IPS DF 19.7 (cell line): ENCODE measurements around the gene ARFIP1.

ENCODE experiments used
- DNase-seq: peaks from one replicate; pipeline ENCODE4 v3.0.0-alpha.2; 2013; ENCODE audit warnings: low read depth, low spot score

Gene ARFIP1

DNA sequence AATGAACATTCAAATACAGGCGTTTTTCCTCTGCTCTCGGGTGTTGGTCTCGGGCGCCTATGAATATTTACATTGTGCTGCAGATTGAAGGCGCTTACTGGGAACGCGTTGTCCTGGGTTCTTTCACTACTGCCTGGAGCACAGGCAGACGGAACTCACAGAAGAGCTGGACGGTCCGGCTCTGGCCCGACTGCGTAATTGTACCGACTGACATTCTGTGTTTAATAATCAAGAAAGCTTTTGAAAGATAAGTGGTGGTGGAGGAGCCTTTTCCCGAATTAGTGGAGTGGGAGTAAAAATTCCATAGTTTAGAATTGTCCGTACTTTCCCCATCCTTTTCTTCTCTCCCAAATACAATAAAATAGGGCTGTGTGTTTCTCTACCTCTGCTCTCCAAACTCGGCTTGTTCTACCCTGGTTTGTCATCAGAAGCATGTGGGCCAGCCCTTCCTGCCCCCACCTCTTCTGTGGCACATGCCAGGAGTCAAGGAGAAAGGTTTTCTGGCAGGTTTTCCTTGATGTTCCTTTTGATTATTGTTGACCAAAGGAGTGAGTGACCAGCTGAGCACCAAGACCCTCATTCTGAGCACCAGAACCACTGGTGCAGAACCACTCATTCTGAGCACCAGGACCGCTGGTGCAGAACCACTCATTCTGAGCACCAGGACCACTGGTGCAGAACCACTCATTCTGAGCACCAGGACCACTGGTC is 158.6 kb downstream of the ARFIP1 start:
- no peak for DNase-seq

DNA sequence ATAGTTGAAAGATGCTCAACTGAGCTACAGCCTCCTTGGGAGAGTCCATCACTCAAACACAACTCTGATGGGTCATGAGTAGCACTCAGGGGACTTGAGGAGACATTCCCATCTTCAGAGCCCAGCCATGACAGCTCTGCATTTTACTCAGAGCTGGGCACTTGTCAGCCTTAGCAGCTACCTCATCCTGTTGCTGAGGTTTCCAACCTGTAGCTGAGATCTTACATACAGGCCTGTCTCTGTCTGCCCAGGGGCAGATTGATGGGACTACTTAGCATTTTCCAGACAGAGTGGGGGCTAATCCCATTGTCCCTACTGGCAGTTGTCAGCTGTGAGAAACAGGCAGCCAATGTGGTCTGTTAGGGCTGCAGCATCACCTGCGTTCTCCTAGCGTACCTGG is 159.9 kb downstream of the ARFIP1 start:
- DNase-seq = no peak

DNA sequence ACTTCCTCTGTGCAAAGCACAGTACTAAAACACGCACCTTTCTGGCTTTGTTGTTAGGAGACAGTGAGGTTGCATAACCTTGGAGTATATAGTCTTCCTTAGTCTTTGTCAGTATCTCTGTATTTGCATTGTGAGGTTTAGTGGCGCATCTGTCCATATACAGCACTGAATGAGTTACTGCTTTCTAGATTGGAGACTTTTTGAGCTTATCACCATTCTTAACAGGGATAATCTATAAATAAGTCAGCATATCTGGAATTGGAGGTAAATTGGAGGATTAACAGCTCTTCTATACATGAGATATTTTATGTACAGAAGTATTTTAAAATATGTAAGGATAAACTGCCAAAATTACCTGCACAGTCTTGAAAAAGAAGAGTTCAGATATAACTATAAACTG is 160.7 kb downstream of the ARFIP1 start:
- no peak for DNase-seq

DNA sequence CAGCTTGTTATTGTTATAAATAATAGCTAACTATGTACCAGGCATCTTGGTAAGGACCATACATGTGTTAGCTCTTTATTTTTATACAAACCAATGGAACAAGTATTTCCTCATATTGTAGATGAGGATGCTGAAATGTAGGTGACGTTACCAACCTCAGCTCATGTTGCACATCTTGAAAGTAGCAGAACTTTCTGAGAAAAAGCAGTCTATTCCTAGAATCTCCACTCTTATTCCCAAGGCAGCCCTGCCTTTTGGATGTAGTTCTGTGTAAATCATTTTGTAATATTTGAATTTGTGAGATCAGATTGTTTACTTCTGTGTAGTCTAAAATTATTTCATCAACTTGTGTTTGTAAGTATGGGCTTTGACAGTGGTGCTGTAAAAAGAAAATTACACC is 161.7 kb downstream of the ARFIP1 start:
- no peak for DNase-seq

DNA sequence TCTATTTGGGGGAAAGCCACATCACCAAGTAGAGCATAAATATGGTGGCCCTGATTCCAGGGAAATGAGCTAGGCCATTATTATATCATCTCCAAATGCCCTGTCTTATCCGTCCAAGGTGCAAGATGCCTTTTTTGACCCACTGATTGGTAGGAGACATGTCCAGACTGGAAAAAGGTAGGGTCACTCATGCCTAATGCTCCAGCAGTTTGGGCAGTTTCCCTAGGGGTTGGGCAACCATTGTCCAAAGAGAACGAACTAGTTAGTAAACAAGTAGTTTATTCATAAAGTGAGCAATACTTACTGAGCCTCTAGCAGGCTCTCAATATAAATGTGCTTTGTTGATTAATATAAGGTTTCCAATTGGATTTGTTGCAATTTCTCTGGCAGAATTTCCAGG is 162.6 kb downstream of the ARFIP1 start:
- DNase-seq = no peak

DNA sequence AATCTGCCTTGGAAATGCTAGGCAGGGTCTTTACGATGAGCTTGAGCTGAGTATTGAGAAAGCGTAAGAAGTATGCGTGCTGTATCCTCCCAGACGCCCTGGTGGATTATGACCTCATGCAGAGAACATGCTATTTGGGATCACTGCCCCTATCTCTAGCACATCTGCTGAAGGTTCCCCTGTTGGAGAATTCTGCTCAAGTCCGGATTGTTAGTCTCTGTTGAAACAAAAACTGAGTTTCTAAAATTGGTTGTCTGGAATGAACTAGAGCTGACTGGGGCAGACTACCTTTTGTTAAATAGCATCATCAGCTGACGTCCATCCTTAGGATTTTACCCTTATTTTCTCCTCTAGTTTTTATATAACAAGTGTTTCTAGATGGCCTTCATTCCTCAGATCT is 163.9 kb downstream of the ARFIP1 start:
- DNase-seq = no peak

DNA sequence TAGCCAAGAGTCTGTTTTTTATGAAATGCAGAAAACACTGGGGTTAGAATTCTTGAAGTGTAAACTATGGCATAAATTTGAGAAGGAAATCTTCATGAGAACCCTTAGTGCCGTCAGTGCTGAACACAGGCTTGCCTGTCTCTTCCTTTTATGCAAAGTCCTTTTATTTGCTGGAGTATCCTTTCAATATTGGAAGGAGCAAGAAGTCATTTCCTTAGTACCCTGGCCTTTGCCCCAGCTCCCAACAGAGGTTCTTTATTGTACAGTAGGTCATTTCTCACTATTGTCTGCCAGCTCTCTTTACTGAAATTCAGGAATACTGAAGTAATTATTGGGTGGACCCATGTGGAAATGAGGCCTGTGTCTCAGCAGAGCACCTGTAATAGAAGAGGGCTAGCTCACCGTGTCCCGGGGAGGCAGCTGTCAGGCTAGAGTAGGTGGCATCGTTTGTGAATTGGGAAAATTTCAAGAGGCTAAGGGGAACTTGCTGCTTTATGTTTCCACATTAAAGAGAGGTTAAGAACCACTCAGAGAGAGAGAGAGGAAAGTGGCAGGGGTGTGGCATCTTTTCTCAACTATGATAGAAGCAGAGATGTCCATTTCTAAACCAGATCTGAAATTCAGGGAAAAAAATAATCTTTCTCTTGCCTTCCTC is 165.0 kb downstream of the ARFIP1 start:
- DNase-seq = no peak

DNA sequence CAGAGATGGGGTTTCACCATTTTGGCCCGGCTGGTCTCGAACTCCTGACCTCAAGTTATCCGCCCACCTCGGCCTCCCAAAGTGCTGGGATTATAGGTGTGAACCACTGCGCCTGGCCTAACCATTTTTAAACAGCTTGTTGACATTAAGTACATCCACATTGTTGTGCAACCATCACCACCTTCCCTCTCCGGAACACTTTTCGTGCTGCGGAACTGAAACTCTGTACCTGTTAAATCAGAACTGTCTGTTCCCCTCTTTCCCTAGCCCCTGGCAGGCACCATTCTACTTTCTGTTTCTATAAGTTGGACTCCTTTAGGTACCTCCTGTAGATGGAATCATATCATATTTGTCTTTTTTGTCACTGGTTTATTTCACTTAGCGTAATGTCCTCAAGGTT is 165.9 kb downstream of the ARFIP1 start:
- no peak for DNase-seq

DNA sequence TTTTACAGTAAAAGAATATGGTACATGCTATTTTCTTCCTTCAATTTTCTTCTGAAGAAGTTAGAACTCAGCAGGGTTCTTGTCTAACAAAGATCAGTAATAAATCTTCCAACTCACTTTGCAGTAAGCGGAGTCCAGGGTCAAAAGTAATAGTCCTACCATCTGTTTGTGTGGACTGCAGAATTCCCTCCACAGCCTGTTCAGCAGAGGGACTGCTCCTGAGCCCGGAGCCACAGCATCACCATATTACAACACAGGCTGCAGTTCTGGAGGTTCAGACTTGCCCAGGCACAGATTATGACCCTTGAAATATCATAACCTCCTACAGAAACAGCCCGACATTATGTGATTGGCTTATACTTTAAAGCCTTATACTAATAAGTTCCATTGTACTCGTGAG is 166.7 kb downstream of the ARFIP1 start:
- DNase-seq = no peak

DNA sequence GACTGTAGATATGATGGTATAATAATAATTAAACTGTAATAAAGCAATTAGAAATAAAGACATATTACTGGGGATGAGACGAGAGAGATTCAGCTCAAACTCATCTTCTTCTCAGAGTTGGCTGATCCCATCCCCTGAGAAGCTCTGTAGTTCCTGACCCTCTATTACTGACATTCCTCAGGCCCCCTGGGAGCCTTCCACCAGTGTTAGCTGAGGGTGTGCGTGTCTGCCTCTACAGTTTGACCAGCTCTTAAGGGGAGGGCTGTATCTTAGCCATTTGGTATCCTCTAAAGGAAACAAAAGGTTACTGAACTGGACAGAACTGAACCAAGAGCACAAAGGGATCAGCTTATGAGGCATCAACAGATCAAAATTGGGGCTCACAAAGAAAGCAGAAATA is 167.6 kb downstream of the ARFIP1 start:
- no peak for DNase-seq

DNA sequence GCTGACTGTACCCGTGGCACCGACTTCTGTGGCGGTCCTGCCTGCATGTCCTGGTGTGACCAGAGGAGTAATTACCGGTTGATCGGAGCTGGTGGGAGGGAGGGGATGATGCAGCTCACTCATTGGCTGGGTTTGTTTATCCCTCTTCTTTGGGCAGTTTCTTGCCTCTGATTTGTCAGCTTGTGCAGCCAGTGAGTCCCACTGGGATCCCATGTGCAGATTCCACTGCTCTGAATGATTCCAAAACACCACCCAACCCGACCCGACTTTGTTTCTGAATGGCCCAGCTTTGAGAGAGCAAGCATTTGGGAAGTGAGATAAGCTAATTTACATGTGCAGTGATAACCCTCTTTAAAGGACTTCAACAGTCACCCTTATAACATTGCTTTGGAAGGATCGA is 170.2 kb downstream of the ARFIP1 start:
- DNase-seq = no peak

DNA sequence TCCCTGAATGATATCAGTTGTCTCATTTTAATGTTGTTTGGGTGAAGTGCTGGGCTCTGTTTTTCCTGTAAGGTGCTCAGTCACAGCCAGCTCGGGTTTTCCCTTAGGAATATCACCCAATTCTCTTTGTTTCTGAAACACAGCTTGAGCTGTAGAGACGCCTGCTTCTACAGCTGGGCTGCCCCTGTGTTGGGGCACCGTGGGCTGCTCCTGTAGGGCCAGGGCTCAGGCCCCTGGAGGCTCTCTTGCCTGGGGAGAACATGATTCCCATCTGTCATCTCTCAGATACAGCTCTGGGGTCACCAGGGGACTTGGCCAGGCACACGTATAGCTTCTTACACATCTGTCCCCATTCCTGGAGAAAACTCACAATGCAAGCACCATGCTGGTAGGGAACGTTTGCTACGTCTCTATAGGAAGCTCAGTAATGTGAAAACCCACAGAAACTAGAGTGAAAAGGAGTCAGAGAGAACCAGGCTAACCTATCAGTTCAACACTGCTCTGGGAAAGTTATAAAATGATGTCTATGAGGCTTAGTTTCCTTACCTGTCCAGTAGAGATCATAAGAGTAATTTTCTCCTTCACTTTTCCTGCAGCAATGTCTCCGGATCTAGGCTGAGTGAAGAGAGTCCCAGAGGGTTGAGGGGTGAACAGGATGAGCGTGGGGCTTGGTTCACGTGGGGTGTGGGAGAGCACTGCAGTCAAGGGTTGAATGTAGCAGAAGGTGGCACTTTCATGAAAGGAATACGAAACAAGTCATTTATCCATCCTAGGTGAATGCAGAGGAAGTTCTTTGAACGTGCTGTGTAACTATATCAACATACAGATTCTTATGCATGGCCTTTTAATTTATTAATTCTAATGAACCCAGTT is 170.9 kb downstream of the ARFIP1 start:
- DNase-seq = no peak

DNA sequence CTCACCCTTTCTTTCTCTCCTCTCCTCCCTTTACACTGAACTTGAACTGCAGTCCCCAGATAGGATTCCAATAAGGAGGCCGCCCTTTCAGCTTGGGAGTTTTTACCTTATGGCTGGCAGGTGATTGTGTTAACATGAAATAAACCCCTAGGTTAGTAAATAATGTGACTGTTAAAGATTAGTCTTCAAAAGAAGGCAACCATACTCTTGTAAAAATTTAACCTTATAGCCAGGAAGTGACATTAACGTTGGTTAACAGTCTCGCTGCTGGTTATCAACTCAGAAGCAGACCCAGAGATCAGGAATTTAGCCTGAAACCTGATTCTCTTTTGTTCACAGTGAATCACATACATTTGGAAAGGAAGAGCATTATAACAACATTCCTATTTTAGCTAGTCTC is 171.6 kb downstream of the ARFIP1 start:
- no peak for DNase-seq

DNA sequence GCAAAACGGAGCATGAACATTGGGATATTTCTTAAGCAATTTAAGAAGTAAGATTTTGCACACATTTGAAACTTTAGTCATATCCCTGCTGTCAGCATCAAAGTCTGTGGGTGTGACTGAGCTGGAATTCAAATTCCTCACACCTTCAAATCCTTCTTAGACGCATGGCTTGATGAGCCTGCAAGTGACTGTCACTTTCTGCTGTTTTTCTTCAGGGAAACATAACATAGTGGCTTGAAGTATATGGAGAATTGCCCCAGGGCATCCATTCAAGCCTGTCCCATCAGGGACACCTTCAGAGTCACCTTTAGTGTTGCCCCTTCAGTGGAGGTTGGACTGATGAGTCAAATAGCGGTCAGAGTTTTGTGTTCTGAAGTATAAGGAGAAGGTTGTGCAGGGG is 173.8 kb downstream of the ARFIP1 start:
- DNase-seq = no peak

DNA sequence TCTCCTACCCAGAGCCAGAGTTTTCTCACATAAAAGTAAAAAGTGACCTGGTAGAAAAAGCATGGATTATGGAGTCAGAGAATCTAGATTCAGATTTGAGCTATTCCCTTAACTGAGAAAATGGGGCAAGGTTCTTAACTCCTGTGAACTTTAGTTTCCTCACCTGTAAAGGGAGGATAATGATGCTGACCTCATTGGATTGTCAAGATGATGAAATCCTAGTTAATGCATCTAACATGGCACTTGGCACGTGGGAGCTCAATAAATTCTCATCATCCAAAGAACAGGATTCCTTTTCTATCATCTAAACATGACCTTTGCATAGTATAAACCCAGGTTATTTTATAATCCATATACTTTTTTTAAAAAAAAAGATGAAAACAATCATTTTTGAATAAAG is 175.0 kb downstream of the ARFIP1 start:
- no peak for DNase-seq

DNA sequence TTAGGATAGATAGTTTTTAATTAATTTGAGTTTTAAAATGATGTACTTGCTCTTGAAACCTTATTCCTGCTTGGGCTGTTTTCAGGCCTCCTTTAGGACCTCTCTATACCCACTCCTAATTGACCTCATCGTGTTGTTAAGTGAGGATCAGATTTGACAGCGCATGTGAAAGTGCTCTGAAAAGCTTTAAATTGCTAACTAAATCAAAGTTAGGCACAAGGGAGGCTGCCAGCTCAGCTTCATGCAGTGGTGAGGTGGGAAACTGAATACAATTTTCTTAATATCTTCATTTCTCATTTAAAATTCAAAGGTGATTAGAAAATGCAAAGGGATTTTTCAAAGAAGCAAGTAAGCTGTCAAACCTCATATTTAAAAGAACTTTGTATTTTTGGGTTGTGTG is 176.4 kb downstream of the ARFIP1 start:
- no peak for DNase-seq

DNA sequence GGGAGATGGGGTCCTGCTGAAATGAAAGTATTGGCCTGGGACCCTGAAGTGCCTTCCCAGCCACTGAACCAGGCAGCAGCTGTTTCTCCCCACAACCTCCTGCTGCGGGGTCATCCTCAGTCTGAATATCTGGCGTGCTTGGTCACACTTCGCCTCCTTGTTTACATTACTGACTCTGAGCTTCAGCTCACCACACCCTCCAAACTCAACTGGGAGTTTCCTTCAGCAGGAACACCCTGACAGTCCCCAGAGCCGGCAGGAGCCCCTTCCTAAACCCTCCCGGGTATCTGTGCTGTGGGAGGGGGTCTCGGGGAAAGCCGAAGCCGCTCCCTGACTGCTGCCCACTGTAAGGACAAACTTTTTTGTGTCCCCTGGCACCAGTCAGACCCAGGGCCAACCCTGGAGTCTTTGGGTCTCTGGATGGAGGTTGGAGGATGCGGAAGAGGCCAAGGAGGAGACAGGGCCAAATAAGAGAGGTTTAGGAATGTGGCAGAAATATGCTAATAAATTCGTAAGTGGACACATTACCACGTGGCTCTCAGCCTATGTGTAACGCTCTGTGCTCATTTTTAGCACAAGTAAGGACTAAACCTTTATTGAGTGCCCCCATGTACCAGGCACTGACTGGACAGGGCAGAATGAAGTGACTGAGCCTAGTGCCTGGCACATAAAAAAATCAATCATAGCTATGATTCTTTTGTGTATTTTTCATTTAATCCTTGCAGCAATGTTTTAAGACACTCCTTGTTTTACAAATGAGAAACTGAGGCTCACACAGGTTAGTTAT is 177.1 kb downstream of the ARFIP1 start:
- no peak for DNase-seq

DNA sequence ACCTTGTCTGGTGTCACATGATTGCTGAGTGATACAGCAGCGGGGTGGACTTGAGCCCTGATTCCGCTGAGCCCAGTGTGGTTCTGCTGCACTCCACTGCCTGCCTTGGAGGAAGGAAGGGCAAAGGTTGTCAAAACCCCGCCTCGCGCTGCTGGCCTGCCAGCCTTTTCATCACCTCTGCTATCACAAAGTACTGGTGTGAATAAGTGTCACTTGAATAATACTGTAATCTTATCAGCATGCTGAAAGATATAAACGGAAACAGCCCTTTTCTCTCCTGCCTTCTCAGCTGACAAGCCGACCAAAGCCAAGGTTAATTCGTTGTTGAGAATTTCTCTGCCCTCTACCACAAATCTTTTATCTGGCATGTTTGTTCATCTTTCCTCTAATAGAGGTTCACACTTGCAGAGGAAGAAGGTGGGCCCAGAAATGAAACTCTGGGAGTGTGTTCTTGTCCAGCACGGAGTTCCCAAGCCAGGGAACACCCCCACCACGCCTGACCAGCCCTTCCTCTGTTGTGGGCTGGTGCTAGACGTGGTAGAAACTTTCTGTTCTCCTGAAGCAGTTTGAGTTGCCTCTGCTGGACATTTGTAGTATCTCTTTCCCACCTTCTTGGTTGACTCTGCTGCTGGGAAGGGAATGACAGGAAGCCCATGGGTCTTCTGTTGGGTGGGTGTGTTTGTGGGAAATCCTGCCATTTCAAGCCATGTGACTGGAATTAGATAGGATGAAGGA is 177.8 kb downstream of the ARFIP1 start:
- no peak for DNase-seq

DNA sequence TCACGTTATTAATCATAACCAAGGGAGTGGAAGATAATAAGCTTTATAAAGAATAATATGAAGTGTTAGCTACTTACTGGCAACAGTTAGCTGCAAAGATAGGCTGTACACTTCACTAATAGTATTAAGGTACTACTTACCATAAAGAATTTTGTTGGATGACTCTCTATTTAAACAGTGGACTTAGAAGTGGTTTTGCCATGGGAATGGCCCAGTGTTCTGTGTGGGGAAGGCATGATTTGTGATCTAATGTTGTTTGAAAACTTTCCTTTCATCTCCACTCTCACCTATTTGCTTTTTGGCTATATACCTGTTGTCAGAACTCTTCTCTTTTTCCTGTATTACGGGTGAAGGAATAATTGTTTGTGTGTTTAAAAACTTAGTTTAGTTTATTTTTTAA is 179.3 kb downstream of the ARFIP1 start:
- DNase-seq = no peak

DNA sequence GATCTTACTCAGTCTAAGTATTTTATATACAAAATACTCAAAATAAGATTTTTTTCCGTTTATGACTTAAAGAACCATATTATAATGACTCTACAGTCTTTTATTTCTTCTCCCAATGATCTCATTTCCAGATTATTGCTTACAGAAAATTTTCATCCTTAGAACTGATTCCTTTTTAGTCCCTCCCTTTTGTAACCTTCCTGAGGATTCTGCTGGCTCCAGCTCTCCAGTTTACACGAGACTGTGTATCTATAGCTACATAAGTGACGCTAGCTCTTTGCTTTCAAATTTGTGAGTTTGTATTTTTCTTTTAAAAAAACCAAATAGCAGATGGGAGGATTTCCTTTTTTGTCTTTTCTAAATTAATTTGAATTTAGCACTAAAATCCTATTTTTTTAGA is 180.3 kb downstream of the ARFIP1 start:
- no peak for DNase-seq
